Heart left ventricle (tissue), 13 donors: ENCODE measurements around the gene GPR12.

ENCODE experiments used
- POLR2A ChIP-seq, 2 donors: fragments of 450-650 bp; IDR thresholded peaks; one replicate each; pipeline ENCODE4 v1.6.1; 2017; ENCODE audit warnings: antibody characterized with exemption in 2 of 2, mild to moderate bottlenecking in 2 of 2, moderate library complexity in 2 of 2
- TF ChIP-seq, protein P1 (sequence below), 12 donors: fragments of 200-600 bp; sonication (generic) in 4 of 12; IDR thresholded peaks; one replicate each; pipeline versions ENCODE4 v1.5.0 to v1.8.0; 2018 to 2022; ENCODE audit warnings: antibody characterized with exemption in 12 of 12, mild to moderate bottlenecking in 5 of 12
- donor health status: ischemic (EF 13 %, LVEDD 7.1; RV severe dilation, severe dysfunction).
- donor health status: DM: no; HTN: yes; CAD: no.
- donor health status: DM: no; HTN: no; CAD: no.
- donor health status: ischemic (EF 25% LVEDD 6.9; RV normal size, moderate dysfunction).
- donor health status: ischemic (EF 25% LVEDD 5.7; RV mildly dilated, moderate dysfunction).
- donor health status: ischemic (EF 35%, LVEDD 5.7; RV mildly dilated, moderate dysfunction).
- donor health status: nonischemic (EF 11% LVEDD 7.7; RV severe dilation, severe dysfunction).
- donor health status: DM: yes; HTN: yes; CAD: no.
- donor health status: PGD.
- donor health status: ischemic (EF 29% LVEDD 5.4; RV normal size, mild dysfunction).
- donor health status: nonischemic (EF 23%, LVEDD 6.1; RV moderate dilation, normal function).

DNA sequence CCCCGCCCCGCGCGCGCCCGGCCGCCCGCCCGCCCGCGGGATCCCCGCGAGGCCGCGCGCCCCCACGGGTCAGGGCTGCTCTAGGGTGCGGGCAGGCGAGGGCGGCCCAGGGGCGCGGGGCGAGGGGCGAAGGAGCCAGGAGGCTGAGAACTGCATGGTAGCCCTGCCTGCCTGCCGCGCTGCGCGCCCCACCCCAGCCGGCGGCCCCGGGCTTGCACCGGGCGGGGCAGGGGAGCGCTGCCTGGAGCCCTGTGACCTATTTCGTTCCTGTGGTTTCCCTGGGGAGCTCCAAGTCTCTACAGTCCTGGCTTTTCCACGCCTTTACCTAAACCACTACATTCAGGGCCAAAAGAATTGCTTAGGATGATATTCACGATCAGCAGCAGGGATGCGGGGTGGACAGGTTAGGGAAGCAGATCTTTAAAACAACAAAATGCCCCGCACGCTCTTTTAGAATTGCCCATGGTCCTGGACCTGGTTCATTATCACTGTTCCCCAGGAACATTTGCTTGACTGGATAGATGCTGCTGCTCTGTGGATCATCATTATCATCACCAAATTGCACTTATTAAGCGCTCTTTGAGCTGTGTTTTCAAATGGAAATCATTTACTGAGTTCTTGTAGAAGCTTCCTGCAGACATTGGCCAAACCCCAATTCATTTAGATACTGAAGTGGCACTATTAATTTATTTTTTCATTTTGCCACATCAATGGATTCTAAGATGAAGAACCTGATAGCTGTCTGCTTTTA lies 421 bp upstream of the GPR12 start:
- TF ChIP-seq, protein P1, sequence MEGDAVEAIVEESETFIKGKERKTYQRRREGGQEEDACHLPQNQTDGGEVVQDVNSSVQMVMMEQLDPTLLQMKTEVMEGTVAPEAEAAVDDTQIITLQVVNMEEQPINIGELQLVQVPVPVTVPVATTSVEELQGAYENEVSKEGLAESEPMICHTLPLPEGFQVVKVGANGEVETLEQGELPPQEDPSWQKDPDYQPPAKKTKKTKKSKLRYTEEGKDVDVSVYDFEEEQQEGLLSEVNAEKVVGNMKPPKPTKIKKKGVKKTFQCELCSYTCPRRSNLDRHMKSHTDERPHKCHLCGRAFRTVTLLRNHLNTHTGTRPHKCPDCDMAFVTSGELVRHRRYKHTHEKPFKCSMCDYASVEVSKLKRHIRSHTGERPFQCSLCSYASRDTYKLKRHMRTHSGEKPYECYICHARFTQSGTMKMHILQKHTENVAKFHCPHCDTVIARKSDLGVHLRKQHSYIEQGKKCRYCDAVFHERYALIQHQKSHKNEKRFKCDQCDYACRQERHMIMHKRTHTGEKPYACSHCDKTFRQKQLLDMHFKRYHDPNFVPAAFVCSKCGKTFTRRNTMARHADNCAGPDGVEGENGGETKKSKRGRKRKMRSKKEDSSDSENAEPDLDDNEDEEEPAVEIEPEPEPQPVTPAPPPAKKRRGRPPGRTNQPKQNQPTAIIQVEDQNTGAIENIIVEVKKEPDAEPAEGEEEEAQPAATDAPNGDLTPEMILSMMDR (IDR thresholded peaks at IDR 0.05) = no peak
- no peak for TF ChIP-seq POLR2A (IDR thresholded peaks at IDR 0.05)
